ENCODE data around the gene TMSB4X.

Gene TMSB4X

DNA sequence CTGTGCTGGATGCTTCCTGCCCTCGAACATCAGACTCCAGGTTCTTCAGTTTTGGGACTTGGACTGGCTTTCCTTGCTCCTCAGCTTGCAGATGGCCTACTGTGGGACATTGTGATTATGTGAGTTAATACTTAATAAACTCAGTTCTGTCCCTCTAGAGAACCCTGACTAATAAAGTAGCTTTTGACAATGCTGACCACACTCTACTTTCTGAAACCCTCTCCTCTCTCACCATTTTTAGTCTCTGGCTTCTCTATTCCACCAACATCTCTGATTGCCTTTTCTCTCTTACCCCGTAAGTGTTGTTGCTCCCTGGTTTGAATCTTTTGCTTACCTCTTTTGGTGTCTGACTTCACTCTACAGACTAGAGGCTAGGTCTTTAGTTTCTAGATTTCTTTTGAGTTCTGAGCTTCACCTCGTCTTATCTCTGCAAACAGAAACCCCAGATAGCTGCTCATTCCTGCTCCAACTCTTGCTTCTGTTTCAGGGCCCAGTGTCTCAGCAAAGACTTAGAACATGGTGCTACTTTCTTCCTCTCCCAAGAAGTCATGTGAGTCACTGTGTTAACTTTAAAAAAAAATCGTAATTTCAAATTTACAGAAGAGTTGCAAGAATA lies 11.4 kb downstream of the TMSB4X start:
- TF ChIP-seq, protein P1, sequence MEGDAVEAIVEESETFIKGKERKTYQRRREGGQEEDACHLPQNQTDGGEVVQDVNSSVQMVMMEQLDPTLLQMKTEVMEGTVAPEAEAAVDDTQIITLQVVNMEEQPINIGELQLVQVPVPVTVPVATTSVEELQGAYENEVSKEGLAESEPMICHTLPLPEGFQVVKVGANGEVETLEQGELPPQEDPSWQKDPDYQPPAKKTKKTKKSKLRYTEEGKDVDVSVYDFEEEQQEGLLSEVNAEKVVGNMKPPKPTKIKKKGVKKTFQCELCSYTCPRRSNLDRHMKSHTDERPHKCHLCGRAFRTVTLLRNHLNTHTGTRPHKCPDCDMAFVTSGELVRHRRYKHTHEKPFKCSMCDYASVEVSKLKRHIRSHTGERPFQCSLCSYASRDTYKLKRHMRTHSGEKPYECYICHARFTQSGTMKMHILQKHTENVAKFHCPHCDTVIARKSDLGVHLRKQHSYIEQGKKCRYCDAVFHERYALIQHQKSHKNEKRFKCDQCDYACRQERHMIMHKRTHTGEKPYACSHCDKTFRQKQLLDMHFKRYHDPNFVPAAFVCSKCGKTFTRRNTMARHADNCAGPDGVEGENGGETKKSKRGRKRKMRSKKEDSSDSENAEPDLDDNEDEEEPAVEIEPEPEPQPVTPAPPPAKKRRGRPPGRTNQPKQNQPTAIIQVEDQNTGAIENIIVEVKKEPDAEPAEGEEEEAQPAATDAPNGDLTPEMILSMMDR (IDR thresholded peaks at IDR 0.05; ENCODE audit: control insufficient read depth, extremely low read depth, insufficient read depth), result no peak
- DNase-seq (ENCODE audit: low read depth), result no peak
- H3K4me3 ChIP-seq (ENCODE audit: low read depth, low read length), result no peak overlapping the region

DNA sequence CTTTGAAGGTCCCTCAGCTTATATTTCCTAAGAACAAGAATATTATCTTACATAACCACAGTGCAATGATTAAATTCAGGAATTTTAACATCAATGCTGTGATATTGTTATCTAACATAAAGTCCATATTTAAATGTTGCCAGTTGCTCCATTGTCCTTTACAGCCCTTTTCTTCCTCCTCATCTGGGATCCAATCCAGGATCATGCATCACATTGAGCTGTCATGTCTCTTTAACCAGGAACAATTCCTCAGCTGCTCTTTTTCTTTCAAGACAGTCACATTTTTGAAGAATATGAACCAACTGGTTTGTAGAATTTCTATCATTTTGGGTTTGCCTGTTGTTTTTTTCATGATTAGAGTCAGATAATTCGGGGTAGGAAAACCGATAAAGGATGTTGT lies 12.0 kb downstream of the TMSB4X start:
- no peak overlapping the region for H3K4me3 ChIP-seq (ENCODE audit: low read depth, low read length)
- no peak for DNase-seq (ENCODE audit: low read depth)
- TF ChIP-seq, protein P1 (IDR thresholded peaks at IDR 0.05; ENCODE audit: control insufficient read depth, extremely low read depth, insufficient read depth), result no peak

DNA sequence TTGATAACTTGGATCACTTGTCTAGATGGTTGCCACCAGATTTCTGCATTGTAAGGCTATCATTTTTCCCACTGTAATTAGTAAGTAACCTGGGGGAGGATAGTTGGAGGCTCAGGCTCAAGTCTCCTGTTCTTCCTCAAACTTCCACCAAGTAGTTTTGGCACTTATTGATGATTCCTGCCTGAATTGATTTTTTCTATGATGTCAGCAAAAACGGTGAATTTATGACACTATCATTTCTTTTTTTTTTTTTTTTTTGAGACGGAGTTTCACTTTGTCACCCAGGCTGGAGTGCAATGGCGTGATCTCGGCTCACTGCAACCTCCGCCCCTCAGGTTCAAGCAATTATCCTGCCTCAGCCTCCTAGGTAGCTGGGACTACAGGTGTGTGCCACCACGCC lies 12.4 kb downstream of the TMSB4X start:
- no peak overlapping the region for H3K4me3 ChIP-seq (ENCODE audit: low read depth, low read length)
- no peak for DNase-seq (ENCODE audit: low read depth)
- TF ChIP-seq, protein P1 (IDR thresholded peaks at IDR 0.05; ENCODE audit: control insufficient read depth, extremely low read depth, insufficient read depth), result no peak

DNA sequence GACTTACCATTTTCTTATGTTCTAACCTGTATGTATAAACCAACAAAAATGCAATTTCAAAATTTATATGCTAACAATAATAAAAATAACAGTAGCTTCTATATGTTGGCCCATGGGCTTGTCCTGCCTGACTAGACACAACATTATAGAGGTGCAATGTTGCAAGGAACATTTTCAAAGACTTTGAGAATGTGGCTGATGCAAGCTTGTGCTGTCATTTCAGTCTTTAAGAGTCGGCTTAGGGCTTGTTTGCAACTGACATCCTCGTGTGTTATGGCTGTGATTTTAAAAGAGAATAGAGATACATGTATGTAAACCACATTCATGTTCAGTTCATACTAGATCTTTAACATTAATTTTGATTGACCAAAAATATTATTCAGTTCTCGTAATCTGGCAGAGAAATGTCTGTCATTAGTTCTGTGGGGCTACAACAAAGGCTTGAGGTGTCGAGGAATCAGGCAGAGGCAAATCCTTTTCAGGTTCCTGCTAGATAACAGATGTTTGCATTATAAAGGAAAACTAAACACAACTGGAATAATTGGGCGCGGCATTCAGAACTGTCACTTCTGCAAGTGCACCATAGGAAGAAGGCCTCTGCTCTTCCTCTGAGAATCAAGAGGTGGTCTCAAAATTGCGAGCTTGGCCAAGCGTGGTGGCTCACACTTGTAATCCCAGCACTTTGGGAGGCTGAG lies 13.1 kb downstream of the TMSB4X start:
- TF ChIP-seq, protein P1 (IDR thresholded peaks at IDR 0.05; ENCODE audit: control insufficient read depth, extremely low read depth, insufficient read depth), result no peak
- no peak overlapping the region for H3K4me3 ChIP-seq (ENCODE audit: low read depth, low read length)
- DNase-seq (ENCODE audit: low read depth), result no peak

DNA sequence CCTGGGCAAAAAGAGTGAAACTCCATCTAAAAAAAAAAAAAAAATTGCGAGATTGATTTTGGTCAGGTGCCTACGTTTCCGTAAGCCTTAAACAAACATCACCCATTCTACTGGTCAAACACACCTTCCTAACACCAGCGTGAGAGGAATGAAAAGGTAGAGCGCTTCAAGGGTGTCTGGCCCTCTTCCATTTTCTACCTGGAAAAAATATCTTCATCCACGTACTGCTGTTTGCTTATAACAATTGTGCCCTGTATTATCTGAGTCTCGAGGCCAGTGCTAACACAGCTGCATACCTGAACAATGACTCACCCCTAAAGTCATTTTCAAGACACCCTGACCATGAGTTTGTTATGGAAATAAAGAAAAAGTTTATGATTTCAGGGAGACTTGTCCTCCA lies 13.9 kb downstream of the TMSB4X start:
- H3K4me3 ChIP-seq (ENCODE audit: low read depth, low read length), result no peak overlapping the region
- DNase-seq (ENCODE audit: low read depth), result peak; percentile 91
- TF ChIP-seq, protein P1 (IDR thresholded peaks at IDR 0.05; ENCODE audit: control insufficient read depth, extremely low read depth, insufficient read depth), result no peak

DNA sequence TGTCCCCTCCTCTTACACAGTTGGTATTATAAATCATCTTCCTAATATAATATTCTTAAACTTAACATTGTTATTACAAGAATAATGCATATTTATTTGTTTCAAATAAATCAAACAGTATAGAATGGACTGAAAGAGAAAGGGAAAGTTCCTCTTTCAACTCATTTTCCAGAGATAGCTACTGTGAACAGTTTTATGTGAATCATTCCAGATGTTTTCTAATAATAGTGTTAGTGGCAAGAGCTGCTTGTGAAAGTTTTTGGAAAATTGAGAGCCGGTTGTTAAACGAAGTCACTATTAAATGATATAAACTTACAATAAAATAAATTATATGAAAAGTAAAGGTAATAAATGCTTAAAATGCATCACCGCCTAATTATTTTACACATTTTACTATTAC lies 14.6 kb downstream of the TMSB4X start:
- no peak overlapping the region for H3K4me3 ChIP-seq (ENCODE audit: low read depth, low read length)
- no peak for DNase-seq (ENCODE audit: low read depth)

More for the DNA sequence above, 14.6 kb downstream of the TMSB4X start:
- TF ChIP-seq, protein P1 (IDR thresholded peaks at IDR 0.05; ENCODE audit: control insufficient read depth, extremely low read depth, insufficient read depth), result no peak
